Stomach (tissue), 9 donors: ENCODE results near the gene GFI1B. TPM values are rescaled to one million over a fixed set of nuclear protein-coding genes. Genes with fewer than 3 reads are reported as not detected.
A peak's percentile ranks its signal among the peaks of the same experiment; 100 is the strongest.
"Not testable (repeated sequence)": the region's sequence is repeated elsewhere in the genome, so short reads cannot be mapped to it uniquely, and the experiment has no call there.

Experiments
- DNase-seq, 2 donors: peaks; one replicate each; pipeline versions ENCODE4 v3.0.0 to v3.0.0-alpha.2; 2013 to 2019
- H3K27ac ChIP-seq, 5 donors: fragments of 200-600 bp in 4 of 5; sonication (generic) in 4 of 5; one replicate each; pipeline ENCODE4 v1.5.1; 2013 to 2019; ENCODE audit warnings: mild to moderate bottlenecking in 1 of 5, moderate library complexity in 1 of 5
- H3K27me3 ChIP-seq, 3 donors: fragments of 200-600 bp; sonication (generic); one replicate each; pipeline ENCODE4 v1.5.1; 2017 to 2019; ENCODE audit warnings: mixed run types in 1 of 3
- H3K36me3 ChIP-seq, 4 donors: fragments of 200-600 bp; sonication (generic); 1 replicate in 3 of 4; 2 replicates in 1 of 4; pipeline ENCODE4 v1.5.1; 2016 to 2019
- H3K4me1 ChIP-seq, 4 donors: fragments of 200-600 bp; sonication (generic); one replicate each; pipeline ENCODE4 v1.5.1; 2016 to 2019
- H3K4me3 ChIP-seq, 4 donors: fragments of 200-600 bp; sonication (generic) in 3 of 4; one replicate each; pipeline ENCODE4 v1.5.1; 2016 to 2019; ENCODE audit warnings: mild to moderate bottlenecking in 1 of 4
- H3K9me3 ChIP-seq, 4 donors: fragments of 200-600 bp; sonication (generic); one replicate each; pipeline ENCODE4 v1.5.1; 2016 to 2019
- EP300 ChIP-seq: sonication (generic); formaldehyde crosslinking; IDR thresholded peaks from one replicate; pipeline ENCODE4 v1.6.1; 2017; ENCODE audit warnings: antibody characterized with exemption
- POLR2A ChIP-seq, 4 donors: fragments of 450-650 bp; IDR thresholded peaks; one replicate each; pipeline ENCODE4 v1.6.1; 2016; ENCODE audit warnings: antibody characterized with exemption in 4 of 4, control low read depth in 2 of 4, mild to moderate bottlenecking in 1 of 4, moderate library complexity in 1 of 4
- POLR2AphosphoS5 ChIP-seq, 3 donors: sonication (generic); formaldehyde crosslinking; IDR thresholded peaks; one replicate each; pipeline ENCODE4 v1.6.1; 2016; ENCODE audit warnings: antibody characterized with exemption in 3 of 3
- WGBS, 5 donors: extraction: QIAGEN DNeasy Blood & Tissue Kit in 3 of 5; methylation state at CpG; one replicate each; pipeline versions ENCODE4 v1.1.5 to v1.1.7; 2013 to 2018; 5-methylcytosine and 5-hydroxymethylcytosine counted together
- intact Hi-C: fragments of 100-400 bp; cut with DNase I; formaldehyde crosslinking; loops from one replicate; pipeline ENCODE4 v1.15.1; 2023; ENCODE audit warnings: low total_unique reads
- polyA plus RNA-seq, 3 donors: library from polyadenylated mRNA; stranded (reverse); fragments of 200-250 nt; gene quantifications; one replicate each; pipeline ENCODE4 v1.2.3, GENCODE V29; 2013
- total RNA-seq, 5 donors: library from RNA; depleted of rRNA; stranded (reverse); fragments of >200 nt; gene quantifications; one replicate each; pipeline versions ENCODE4 v1.1.0 to v1.2.3, GENCODE V29; 2014 to 2016
- TF ChIP-seq, protein P1 (sequence below), 7 experiments: fragments of 450-650 bp in 4 of 7; fragments of 200-600 bp in 3 of 7; sonication (generic) in 3 of 7; IDR thresholded peaks; one replicate each; pipeline ENCODE4 v1.5.1; 2016 to 2019; ENCODE audit warnings: antibody characterized with exemption in 7 of 7, control low read depth in 2 of 7, mild to moderate bottlenecking in 1 of 7
- donor health status: healthy with polysubstance abuse.
- donor health status: Bipolar disorder and iron deficiency.
- donor health status: healthy.

Gene GFI1B
- total and polyA plus RNA-seq, 8 donors = 1.0 TPM; not detected in 7

DNA sequence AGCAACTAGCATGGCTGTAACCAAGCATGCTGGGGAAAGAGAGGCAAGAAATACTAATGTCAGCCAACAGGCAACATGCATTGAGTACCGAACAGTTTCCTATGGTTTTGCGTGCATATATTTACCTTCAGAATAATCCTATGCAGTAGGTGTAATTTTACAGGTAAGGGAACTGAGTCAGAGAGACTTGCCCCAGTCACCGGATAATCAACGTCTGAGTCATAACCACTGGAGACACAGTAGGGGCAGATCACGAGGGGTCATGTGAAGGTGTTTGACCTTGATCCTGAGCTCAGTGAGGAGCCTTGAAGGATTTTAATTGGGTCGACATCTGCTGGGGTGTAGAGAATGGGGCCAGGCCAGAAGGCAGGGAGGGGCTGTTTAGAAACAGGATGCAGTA is 20.7 kb upstream of the GFI1B start:
- H3K4me3 ChIP-seq = no peak overlapping the region
- peaks cover 5 to 18% (median 12%) of the 10 kb centered on the region in 4 donors for H3K9me3 ChIP-seq
- intact Hi-C loops = no loop called here
- H3K4me1 ChIP-seq = no peaks in the 10 kb centered on the region
- no peak for DNase-seq
- H3K27me3 ChIP-seq = peaks cover 0 to 10% (median 0%) of the 10 kb centered on the region in 3 donors
- TF ChIP-seq EP300 = no peak
- H3K36me3 ChIP-seq = no peaks in the 10 kb centered on the region
- H3K27ac ChIP-seq = no peak overlapping the region
- WGBS, 5 donors = 81 to 85% (median 83%) methylated on average over 6 of the region's 6 CpGs

DNA sequence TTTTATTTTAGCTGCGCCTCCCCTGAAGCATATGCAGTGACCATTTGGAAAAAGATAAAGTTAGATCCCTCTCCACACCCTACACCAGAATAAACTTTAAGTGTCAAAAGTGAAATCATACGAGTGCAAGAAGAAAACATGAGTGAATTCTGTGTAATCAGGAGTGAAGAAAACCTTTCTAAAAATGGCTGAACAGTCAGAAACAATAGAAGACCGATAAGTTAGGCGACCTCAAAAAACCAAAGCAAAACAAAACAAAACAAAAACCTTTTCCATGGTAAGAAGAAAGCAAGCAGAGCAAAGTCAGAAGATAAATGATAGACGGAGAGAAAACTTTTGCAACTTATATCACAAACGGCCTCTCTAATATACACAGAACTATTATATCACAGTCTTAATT is 17.5 kb upstream of the GFI1B start:
- no peak for DNase-seq
- H3K27me3 ChIP-seq = peaks cover 0 to 17% (median 0%) of the 10 kb centered on the region in 3 donors
- no peaks in the 10 kb centered on the region for H3K36me3 ChIP-seq
- no peaks in the 10 kb centered on the region for H3K4me1 ChIP-seq
- 50 to 72% (median 60%) methylated on average over 6 of the region's 6 CpGs for WGBS, 5 donors
- intact Hi-C loops = no loop called here
- no peak overlapping the region for H3K27ac ChIP-seq
- TF ChIP-seq POLR2A (IDR thresholded peaks at IDR 0.05) (no peak), POLR2AphosphoS5 (IDR thresholded peaks at IDR 0.05) (no peak), EP300 (no peak)
- TF ChIP-seq, protein P1, sequence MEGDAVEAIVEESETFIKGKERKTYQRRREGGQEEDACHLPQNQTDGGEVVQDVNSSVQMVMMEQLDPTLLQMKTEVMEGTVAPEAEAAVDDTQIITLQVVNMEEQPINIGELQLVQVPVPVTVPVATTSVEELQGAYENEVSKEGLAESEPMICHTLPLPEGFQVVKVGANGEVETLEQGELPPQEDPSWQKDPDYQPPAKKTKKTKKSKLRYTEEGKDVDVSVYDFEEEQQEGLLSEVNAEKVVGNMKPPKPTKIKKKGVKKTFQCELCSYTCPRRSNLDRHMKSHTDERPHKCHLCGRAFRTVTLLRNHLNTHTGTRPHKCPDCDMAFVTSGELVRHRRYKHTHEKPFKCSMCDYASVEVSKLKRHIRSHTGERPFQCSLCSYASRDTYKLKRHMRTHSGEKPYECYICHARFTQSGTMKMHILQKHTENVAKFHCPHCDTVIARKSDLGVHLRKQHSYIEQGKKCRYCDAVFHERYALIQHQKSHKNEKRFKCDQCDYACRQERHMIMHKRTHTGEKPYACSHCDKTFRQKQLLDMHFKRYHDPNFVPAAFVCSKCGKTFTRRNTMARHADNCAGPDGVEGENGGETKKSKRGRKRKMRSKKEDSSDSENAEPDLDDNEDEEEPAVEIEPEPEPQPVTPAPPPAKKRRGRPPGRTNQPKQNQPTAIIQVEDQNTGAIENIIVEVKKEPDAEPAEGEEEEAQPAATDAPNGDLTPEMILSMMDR (IDR thresholded peaks at IDR 0.05) = no peak
- H3K4me3 ChIP-seq = no peak overlapping the region
- peaks cover 0 to under 1% (median 0%) of the 10 kb centered on the region in 4 donors for H3K9me3 ChIP-seq

DNA sequence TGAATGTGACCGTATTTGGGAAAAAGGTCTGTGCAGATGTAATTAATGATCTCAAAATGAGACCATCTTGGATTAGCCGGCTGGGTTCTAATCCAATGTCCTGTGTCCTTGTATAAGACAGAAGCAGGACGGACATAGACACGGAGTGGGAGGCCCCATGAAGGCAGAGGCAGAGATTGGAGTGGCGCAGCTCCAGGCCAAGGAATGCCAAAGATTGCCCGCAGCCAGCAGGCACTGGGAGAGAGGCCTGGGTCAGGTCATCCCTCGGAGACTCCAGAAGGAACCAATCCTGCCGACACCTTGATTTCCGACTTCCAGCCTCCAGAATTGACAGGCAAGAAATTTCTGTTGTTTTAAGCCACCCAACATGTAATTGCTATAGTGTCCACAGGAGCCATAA is 13.0 kb upstream of the GFI1B start:
- no peak for DNase-seq
- Histone ChIP-seq H3K4me3 (no peak overlapping the region), H3K27ac (no peak overlapping the region), H3K4me1 (no peaks in the 10 kb centered on the region), H3K9me3 (no peaks in the 10 kb centered on the region), H3K27me3 (peaks cover 0 to 38% (median 0%) of the 10 kb centered on the region in 3 donors), H3K36me3 (no peaks in the 10 kb centered on the region)
- 85 to 91% (median 88%) methylated on average over 9 of the region's 9 CpGs for WGBS, 5 donors
- no peak for TF ChIP-seq POLR2A (IDR thresholded peaks at IDR 0.05)
- intact Hi-C loops = no loop called here

DNA sequence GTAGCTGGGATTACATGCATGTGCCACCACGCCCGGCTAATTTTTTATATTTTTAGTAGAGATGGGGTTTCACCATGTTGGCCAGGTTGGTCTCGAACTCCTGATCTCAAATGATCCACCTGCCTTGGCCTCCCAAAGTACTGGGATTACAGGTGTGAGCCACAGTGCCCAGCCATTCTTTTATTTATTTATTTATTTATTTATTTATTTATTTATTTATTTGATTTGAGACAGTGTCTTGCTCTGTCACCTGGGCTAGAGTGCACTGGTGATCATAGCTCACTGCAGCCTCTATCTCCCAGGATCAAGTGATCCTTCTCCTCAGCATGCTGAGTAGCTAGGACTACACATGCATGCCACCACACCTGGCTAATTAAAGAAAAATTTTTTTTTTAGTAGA is 10.6 kb upstream of the GFI1B start:
- intact Hi-C loops, H3K4me3 ChIP-seq, H3K27ac ChIP-seq, DNase-seq, H3K4me1 ChIP-seq, H3K36me3 ChIP-seq, H3K9me3 ChIP-seq: not testable (repeated sequence)
- WGBS, 5 donors = 87 to 97% (median 94%) methylated on average over 3 of the region's 3 CpGs
- H3K27me3 ChIP-seq = peaks cover 0 to 43% (median 0%) of the 10 kb centered on the region in 3 donors

DNA sequence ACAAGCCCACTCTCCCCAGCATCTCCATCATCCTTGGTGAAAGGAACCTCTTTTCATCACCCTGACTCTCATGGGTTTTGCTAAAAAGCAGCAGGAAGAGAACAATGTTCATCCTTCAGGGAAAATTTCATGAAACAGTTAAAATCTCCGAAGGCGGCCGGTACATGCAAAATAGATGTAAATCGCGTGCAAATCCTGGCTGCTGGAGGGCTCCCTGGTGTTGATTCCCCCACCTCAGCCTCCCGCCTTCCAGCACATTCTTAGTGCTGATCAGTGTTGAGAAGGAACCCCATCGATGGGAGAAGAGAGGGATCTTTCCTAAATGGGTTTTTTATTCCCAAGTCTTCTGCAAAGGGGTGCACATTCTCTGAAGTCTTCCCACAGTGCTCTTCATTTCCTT is 8.7 kb upstream of the GFI1B start:
- 59 to 84% (median 67%) methylated on average over 7 of the region's 7 CpGs for WGBS, 5 donors
- no peak overlapping the region for H3K27ac ChIP-seq
- no peak overlapping the region for H3K4me3 ChIP-seq
- H3K27me3 ChIP-seq = peaks cover 0 to 50% (median 7%) of the 10 kb centered on the region in 3 donors
- DNase-seq = no peak
- TF ChIP-seq EP300 (no peak), POLR2A (IDR thresholded peaks at IDR 0.05) (no peak), POLR2AphosphoS5 (IDR thresholded peaks at IDR 0.05) (no peak)
- TF ChIP-seq, protein P1 (IDR thresholded peaks at IDR 0.05) = no peak
- intact Hi-C loops = no loop called here
- H3K4me1 ChIP-seq = peaks cover 0 to 10% (median 9%) of the 10 kb centered on the region in 4 donors
- H3K36me3 ChIP-seq = no peaks in the 10 kb centered on the region
- H3K9me3 ChIP-seq = no peaks in the 10 kb centered on the region

DNA sequence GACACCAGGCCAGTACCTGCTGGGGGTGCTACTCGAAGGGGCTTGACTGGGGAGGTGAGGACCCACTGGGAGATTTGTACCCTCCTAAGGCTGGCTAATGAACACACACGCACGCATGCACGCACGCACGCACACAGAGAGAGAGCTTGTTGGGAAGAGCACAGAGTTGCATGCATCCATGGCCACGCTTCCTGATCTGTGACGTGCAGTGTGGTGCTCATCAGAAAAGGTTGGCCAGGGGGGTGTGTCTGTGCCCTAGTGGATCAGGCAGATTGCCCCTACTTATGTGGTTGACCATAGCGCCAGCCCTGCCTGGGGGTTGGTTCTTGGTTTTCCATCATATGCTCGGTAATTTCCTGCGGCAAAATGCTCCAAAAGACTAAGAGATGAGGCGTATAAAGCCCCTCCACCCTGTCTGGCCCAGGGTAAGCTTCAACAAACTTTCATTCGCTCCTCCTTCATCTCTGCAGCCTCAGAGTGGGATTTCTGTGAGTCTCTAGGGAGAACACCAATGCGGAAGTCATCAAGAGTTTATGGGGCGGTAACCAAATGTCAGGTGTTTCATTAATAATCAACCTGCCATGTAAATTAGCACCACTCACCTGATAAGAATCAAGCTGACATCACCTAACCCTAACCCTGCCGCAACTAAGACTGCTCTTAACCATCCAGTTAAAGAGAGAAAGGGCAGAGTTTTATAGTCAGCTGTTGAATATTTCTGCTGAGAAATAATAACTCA is 8.0 kb upstream of the GFI1B start:
- intact Hi-C loops = no loop called here
- 76 to 80% (median 78%) methylated on average over 15 to 16 of the region's 16 CpGs for WGBS, 5 donors
- Histone ChIP-seq H3K4me3 (no peak overlapping the region), H3K27me3 (peaks cover 0 to 52% (median 7%) of the 10 kb centered on the region in 3 donors), H3K9me3 (no peaks in the 10 kb centered on the region), H3K4me1 (peaks cover 0 to 10% (median 9%) of the 10 kb centered on the region in 4 donors), H3K27ac (no peak overlapping the region), H3K36me3 (no peaks in the 10 kb centered on the region)
- peak in 1 of 2 donors; percentile 59 for DNase-seq
- no peak for TF ChIP-seq POLR2AphosphoS5 (IDR thresholded peaks at IDR 0.05)
- no peak for TF ChIP-seq EP300
- TF ChIP-seq, protein P1 (IDR thresholded peaks at IDR 0.05) = no peak
- TF ChIP-seq POLR2A (IDR thresholded peaks at IDR 0.05) = no peak
